ENCODE results near the gene SNAP29. TPM values are rescaled to one million over a fixed set of nuclear protein-coding genes. Genes with fewer than 3 reads are reported as not detected.

SNAP29 gene
- total and polyA plus RNA-seq, 9 of the 15 experiments (the other 6 are each of a cell fraction or from before 2014, with no cell fraction given): 19.5 to 250 (median 75.9) TPM

DNA sequence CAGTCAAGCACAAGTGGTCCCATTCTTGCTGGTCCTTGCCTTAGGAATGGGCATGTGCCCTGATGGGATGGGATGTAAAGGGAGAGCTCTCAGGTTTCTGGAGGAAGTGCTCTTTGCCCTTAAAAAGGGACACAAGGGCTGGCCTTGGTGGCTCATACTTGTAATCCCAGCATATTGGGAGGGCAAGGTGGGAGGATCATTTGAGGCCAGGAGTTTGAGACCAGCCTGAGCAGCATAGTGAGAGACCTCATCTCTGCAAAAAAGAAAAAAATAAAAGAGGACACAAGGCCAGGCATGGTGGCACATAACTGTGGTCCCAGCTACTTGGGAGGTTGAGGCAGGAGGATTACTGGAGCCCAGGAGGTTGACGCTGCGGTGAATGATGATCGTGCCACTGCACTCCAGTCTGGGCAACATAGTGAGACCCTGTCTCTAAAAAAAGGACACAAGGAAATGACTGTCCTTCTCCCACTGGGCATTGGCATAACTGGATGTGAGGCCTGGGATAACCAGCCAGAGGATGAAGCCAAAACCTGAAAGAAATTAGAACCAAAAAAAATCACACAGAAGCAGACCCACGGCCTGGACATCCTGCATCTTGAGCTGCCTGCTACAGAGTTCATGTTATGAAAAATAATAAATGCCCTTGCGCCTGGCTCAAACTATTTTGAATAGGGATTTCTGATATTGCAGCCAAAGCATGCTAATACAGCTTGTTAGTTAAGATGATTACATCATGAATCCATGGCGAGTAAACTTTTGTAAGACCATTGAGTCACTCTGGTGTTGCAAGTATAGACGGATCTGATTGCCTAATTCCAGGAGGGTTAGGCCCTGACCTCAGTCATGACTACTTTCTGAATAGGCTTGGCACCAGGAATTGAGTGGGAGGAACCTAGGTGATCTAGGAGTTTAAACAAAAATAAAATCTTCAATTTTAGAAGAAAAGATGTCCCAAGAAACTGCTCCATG, 45.5 kb downstream of the SNAP29 start (continued):
- TF ChIP-seq SPI1 (IDR thresholded peaks at IDR 0.05; ENCODE audit: borderline replicate concordance, low read depth, low read length) (0 out of 2 replicates have a peak, but pooled peaks have one; percentile 12), SNIP1 (IDR thresholded peaks at IDR 0.05; ENCODE audit: low read depth) (no peak), ZC3H4 (CRISPR knock-in tag; IDR thresholded peaks at IDR 0.05; ENCODE audit: borderline replicate concordance) (0 out of 2 replicates have a peak, but pooled peaks have one; percentile 73), NEUROD1 (IDR thresholded peaks at IDR 0.05; ENCODE audit: borderline replicate concordance, low read depth, low read length, partially characterized antibody) (peak; percentile 43), HNRNPLL (IDR thresholded peaks at IDR 0.05; ENCODE audit: low read depth, low read length, poor library complexity, severe bottlenecking) (no peak), CEBPG (CRISPR knock-in tag; IDR thresholded peaks at IDR 0.05) (peak; percentile 84), CEBPG (tag; conservative IDR thresholded peaks at IDR 0.05 in 1 of 2, IDR thresholded peaks at IDR 0.05 in 1 of 2) (peak; percentile 100), ZZZ3 (IDR thresholded peaks at IDR 0.05) (no peak), SMARCC2 (IDR thresholded peaks at IDR 0.05; ENCODE audit: low read depth) (peak; percentile 61; the same call in 1 of the 2 replicates), BHLHE40 (IDR thresholded peaks at IDR 0.05; ENCODE audit: low read length) (peak; percentile 3; the same call in 1 of the 2 replicates), ZNF41 (CRISPR knock-in tag; conservative IDR thresholded peaks at IDR 0.05) (no peak), CHCHD3 (CRISPR knock-in tag; IDR thresholded peaks at IDR 0.05) (no peak), SOX6 (IDR thresholded peaks at IDR 0.05) (peak; percentile 55), MCM3 (IDR thresholded peaks at IDR 0.05) (peak; percentile 50; the same call in 1 of the 2 replicates), RCOR1 (IDR thresholded peaks at IDR 0.05; ENCODE audit: borderline replicate concordance in 1 of 2, low read depth in 2 of 2, low read length in 2 of 2) (peak in 1 of 2 experiments; percentile 51; a peak in 1 of 4 replicates), PTBP1 (IDR thresholded peaks at IDR 0.05; ENCODE audit: low read depth, low read length) (0 out of 2 replicates have a peak, but pooled peaks have one; percentile 32), JUN (IDR thresholded peaks at IDR 0.05; ENCODE audit: borderline replicate concordance, low read depth, low read length) (peak; percentile 100), JUN (CRISPR knock-in tag; IDR thresholded peaks at IDR 0.05; ENCODE audit: borderline replicate concordance) (no peak; the same call in 1 of the 2 replicates), TEAD1 (CRISPR knock-in tag; IDR thresholded peaks at IDR 0.05) (peak in 1 of 2 experiments; percentile 75; a peak in 2 of 4 replicates), ATF1 (CRISPR knock-in tag; IDR thresholded peaks at IDR 0.05) (no peak), ATF1 (tag; IDR thresholded peaks at IDR 0.05) (peak; percentile 39; the same call in 1 of the 2 replicates), ZNF184 (CRISPR knock-in tag; IDR thresholded peaks at IDR 0.05) (0 out of 2 replicates have a peak, but pooled peaks have one; percentile 48), ZNF124 (CRISPR knock-in tag; IDR thresholded peaks at IDR 0.05) (no peak)
- TF ChIP-seq, protein P1, sequence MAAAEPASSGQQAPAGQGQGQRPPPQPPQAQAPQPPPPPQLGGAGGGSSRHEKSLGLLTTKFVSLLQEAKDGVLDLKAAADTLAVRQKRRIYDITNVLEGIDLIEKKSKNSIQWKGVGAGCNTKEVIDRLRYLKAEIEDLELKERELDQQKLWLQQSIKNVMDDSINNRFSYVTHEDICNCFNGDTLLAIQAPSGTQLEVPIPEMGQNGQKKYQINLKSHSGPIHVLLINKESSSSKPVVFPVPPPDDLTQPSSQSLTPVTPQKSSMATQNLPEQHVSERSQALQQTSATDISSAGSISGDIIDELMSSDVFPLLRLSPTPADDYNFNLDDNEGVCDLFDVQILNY (CRISPR knock-in tag; IDR thresholded peaks at IDR 0.05): no peak
- TF ChIP-seq, protein P2, sequence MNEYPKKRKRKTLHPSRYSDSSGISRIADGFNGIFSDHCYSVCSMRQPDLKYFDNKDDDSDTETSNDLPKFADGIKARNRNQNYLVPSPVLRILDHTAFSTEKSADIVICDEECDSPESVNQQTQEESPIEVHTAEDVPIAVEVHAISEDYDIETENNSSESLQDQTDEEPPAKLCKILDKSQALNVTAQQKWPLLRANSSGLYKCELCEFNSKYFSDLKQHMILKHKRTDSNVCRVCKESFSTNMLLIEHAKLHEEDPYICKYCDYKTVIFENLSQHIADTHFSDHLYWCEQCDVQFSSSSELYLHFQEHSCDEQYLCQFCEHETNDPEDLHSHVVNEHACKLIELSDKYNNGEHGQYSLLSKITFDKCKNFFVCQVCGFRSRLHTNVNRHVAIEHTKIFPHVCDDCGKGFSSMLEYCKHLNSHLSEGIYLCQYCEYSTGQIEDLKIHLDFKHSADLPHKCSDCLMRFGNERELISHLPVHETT (CRISPR knock-in tag; conservative IDR thresholded peaks at IDR 0.05 in 1 of 2, IDR thresholded peaks at IDR 0.05 in 1 of 2): peak in 1 of 2 experiments; percentile 80; a peak in 2 of 4 replicates
- TF ChIP-seq, protein P3, sequence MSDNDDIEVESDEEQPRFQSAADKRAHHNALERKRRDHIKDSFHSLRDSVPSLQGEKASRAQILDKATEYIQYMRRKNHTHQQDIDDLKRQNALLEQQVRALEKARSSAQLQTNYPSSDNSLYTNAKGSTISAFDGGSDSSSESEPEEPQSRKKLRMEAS (CRISPR knock-in tag; IDR thresholded peaks at IDR 0.05): peak; percentile 65
